Endometrial microvascular endothelial cells (primary cell): ENCODE data around the gene UCK2. TPM values are rescaled to one million over a fixed set of nuclear protein-coding genes. Genes with fewer than 3 reads are reported as not detected.

Experiments
- in situ Hi-C: cut with HindIII; loops from 2 replicates; pipeline ENCODE4 v1.10.0; 2017; ENCODE audit warnings: low sequenced_read_pairs, low pct_unique_long_range_greater_than_20kb; ENCODE audit errors: inconsistent ontology term
- total RNA-seq: library from RNA; depleted of rRNA; stranded (reverse); fragments of >200 nt; gene quantifications from one replicate; pipeline ENCODE4 v1.2.3, GENCODE V29; 2015; ENCODE audit errors: inconsistent ontology term

The UCK2 gene
- total RNA-seq, 1 donor from 2014 or later = 92.4 TPM

- in situ Hi-C loops = no loop called here
These were observed 88.1 kb downstream of the UCK2 start for GRCh38 chr1:165915480-165915879.

- in situ Hi-C loops = no loop called here
These were observed 88.5 kb downstream of the UCK2 start for GRCh38 chr1:165915932-165916348.

GRCh38 chr1:165917166-165917565 is 89.8 kb downstream of the UCK2 start:
- in situ Hi-C loops = no loop called here

GRCh38 chr1:165924117-165924516 is 96.7 kb downstream of the UCK2 start:
- in situ Hi-C loops = no loop called here

- in situ Hi-C loops = no loop called here
These were observed 98.2 kb downstream of the UCK2 start for GRCh38 chr1:165925498-165926079.

- in situ Hi-C loops = no loop called here
These were observed 99.8 kb downstream of the UCK2 start for GRCh38 chr1:165927169-165927568.

- in situ Hi-C loops = no loop called here
These were observed 100.8 kb downstream of the UCK2 start for GRCh38 chr1:165928075-165928731.

- in situ Hi-C loops = no loop called here
These were observed 103.5 kb downstream of the UCK2 start for GRCh38 chr1:165930961-165931360.

GRCh38 chr1:165933446-165934170 is 106.2 kb downstream of the UCK2 start:
- in situ Hi-C loops = no loop called here

- in situ Hi-C loops = no loop called here
These were observed 109.1 kb downstream of the UCK2 start for GRCh38 chr1:165936542-165936941.

GRCh38 chr1:165937829-165938228 is 110.4 kb downstream of the UCK2 start:
- in situ Hi-C loops = no loop called here

GRCh38 chr1:165938844-165939243 is 111.4 kb downstream of the UCK2 start:
- in situ Hi-C loops = no loop called here

GRCh38 chr1:165941531-165941930 is 114.1 kb downstream of the UCK2 start:
- in situ Hi-C loops = no loop called here

GRCh38 chr1:165942062-165942461 is 114.6 kb downstream of the UCK2 start:
- in situ Hi-C loops = no loop called here

GRCh38 chr1:165942927-165943597 is 115.6 kb downstream of the UCK2 start:
- in situ Hi-C loops = no loop called here

- in situ Hi-C loops = no loop called here
These were observed 118.5 kb downstream of the UCK2 start for GRCh38 chr1:165945911-165946310.

- in situ Hi-C loops = no loop called here
These were observed 120.5 kb downstream of the UCK2 start for GRCh38 chr1:165947797-165948455.

- in situ Hi-C loops = no loop called here
These were observed 122.1 kb downstream of the UCK2 start for GRCh38 chr1:165949335-165950130.
